OCI-LY7 (cell line): ENCODE measurements around the gene CHD5. TPM values are rescaled to one million over a fixed set of nuclear protein-coding genes. Genes with fewer than 3 reads are reported as not detected.

Experiments
- BruUV-seq: library from RNA; stranded (reverse); fragments of 400-500 nt; replicated peaks from 2 replicates; lab custom pipeline; 2021; lab: Mats Ljungman, UMichigan
- CTCF ChIA-PET: fragments of 300-600 bp; sonication (Branson Sonifier 250); formaldehyde crosslinking; loops from one replicate; lab custom pipeline; 2022; ENCODE audit warnings: antibody characterized with exemption; ENCODE audit not compliant: unreplicated experiment; lab: Charles Lee
- POLR2A ChIA-PET: fragments of 300-600 bp; sonication (Branson Sonifier 250); formaldehyde crosslinking; loops from one replicate; lab custom pipeline; 2022; ENCODE audit warnings: antibody characterized with exemption; lab: Charles Lee
- DNase-seq: peaks from one replicate; pipeline ENCODE4 v3.0.0-alpha.2; 2015; ENCODE audit warnings: low spot score
- H2AFZ ChIP-seq: fragments of 200-600 bp; sonication (generic), shearing (Covaris generic); 2 replicates; pipeline ENCODE4 v1.6.1; 2014; ENCODE audit warnings: mild to moderate bottlenecking, antibody characterized with exemption, low read length, moderate library complexity
- H3K27ac ChIP-seq: fragments of 200-600 bp; sonication (generic); 2 replicates; pipeline ENCODE4 v1.5.1; 2014; ENCODE audit warnings: mixed run types, low read depth, mild to moderate bottlenecking, moderate library complexity, low read length, inconsistent platforms; ENCODE audit not compliant: poor library complexity, severe bottlenecking
- H3K36me3 ChIP-seq: fragments of 200-600 bp; sonication (generic); 2 replicates; pipeline ENCODE4 v1.6.1; 2014; ENCODE audit warnings: mild to moderate bottlenecking, antibody characterized with exemption, low read length, moderate library complexity, mixed read lengths; ENCODE audit not compliant: insufficient read depth
- H3K4me1 ChIP-seq: fragments of 200-600 bp; sonication (generic); 2 replicates; pipeline ENCODE4 v1.5.1; 2014; ENCODE audit warnings: mild to moderate bottlenecking, low read length; ENCODE audit not compliant: insufficient read depth, poor library complexity, severe bottlenecking
- H3K4me2 ChIP-seq: fragments of 200-600 bp; sonication (generic); 2 replicates; pipeline ENCODE4 v1.6.1; 2014; ENCODE audit warnings: mild to moderate bottlenecking, low read length
- H3K4me3 ChIP-seq: fragments of 200-600 bp; sonication (generic); 2 replicates; pipeline ENCODE4 v1.5.1; 2014; ENCODE audit warnings: mild to moderate bottlenecking, low read depth, low read length; ENCODE audit not compliant: poor library complexity, severe bottlenecking
- H3K79me2 ChIP-seq: fragments of 200-600 bp; sonication (generic); 2 replicates; pipeline ENCODE4 v1.6.1; 2016; ENCODE audit warnings: low read depth, mild to moderate bottlenecking, low read length, moderate library complexity, mixed read lengths; ENCODE audit not compliant: insufficient read depth
- H3K9me2 ChIP-seq: fragments of 200-600 bp; sonication (generic); 2 replicates; pipeline ENCODE4 v1.6.1; 2016; ENCODE audit warnings: mild to moderate bottlenecking, low read length, mixed read lengths; ENCODE audit not compliant: insufficient read depth
- H3K9me3 ChIP-seq: fragments of 200-600 bp; sonication (generic); 2 replicates; pipeline ENCODE4 v1.6.1; 2014; ENCODE audit warnings: mild to moderate bottlenecking, mixed run types, low read length, mixed read lengths
- H4K20me1 ChIP-seq: fragments of 200-600 bp; sonication (generic); 2 replicates; pipeline ENCODE4 v1.6.1; 2014; ENCODE audit warnings: mild to moderate bottlenecking, antibody characterized with exemption, low read length, moderate library complexity, mixed read lengths; ENCODE audit not compliant: insufficient read depth
- EZH2phosphoT487 ChIP-seq: fragments of 200-600 bp; sonication (generic); IDR thresholded peaks from 2 replicates; pipeline ENCODE4 v1.6.1; 2018; ENCODE audit warnings: low read depth, borderline replicate concordance, mild to moderate bottlenecking, mixed run types, antibody characterized with exemption, low read length, moderate library complexity, mixed read lengths
- intact Hi-C: fragments of 100-400 bp; cut with micrococcal nuclease; formaldehyde crosslinking; loops from one replicate; pipeline ENCODE4 v1.10.0; 2022; ENCODE audit not compliant: unreplicated experiment
- total RNA-seq, 2 experiments: library from RNA; depleted of rRNA in 1 of 2; stranded (reverse); fragments of >200 nt in 1 of 2; shearing (Covaris generic) in 1 of 2; gene quantifications; 2 replicates each; pipeline ENCODE4 v1.2.3, GENCODE V29; 2014 to 2022
- TF ChIP-seq, protein P1 (sequence below): fragments of 200-600 bp; sonication (generic); conservative IDR thresholded peaks from 2 replicates; pipeline ENCODE4 v1.5.1; 2014; ENCODE audit warnings: mild to moderate bottlenecking, antibody characterized with exemption, low read length, moderate library complexity, mixed read lengths

Gene CHD5
- total RNA-seq, 2 experiments from 2014 or later, result 0.19 to 0.38 TPM

DNA sequence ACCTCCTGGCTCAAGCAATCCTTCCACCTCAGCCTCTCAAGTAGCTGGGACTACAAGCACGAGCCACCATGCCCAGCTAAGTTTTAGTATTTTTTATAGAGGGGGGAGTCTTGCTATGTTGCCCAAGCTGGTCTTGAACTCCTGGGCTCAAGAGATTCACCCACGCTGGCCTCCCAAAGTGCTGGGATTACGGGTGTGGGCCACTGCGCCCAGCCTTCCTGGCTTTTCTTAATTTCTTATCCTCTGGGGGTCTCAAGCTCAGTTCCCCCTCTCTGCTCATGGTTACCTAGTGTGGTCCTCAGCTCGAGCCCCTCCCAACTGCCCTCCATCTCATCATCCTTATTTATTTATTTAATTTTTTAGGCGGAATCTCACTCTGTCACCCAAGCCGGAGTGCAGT lies 22.1 kb upstream of the CHD5 start:
- Histone ChIP-seq H3K79me2 (peaks cover 30% of the 10 kb centered on the region), H4K20me1 (peaks cover 18% of the 10 kb centered on the region), H3K4me3 (no peak overlapping the region), H3K4me2 (no peak overlapping the region), H3K9me3 (no peaks in the 10 kb centered on the region), H3K36me3 (peaks cover 20% of the 10 kb centered on the region), H3K4me1 (peaks cover 26% of the 10 kb centered on the region), H3K27ac (no peak overlapping the region), H2AFZ (no peak overlapping the region), H3K9me2 (no peaks in the 10 kb centered on the region)
- DNase-seq, result no peak
- TF ChIP-seq, protein P1, sequence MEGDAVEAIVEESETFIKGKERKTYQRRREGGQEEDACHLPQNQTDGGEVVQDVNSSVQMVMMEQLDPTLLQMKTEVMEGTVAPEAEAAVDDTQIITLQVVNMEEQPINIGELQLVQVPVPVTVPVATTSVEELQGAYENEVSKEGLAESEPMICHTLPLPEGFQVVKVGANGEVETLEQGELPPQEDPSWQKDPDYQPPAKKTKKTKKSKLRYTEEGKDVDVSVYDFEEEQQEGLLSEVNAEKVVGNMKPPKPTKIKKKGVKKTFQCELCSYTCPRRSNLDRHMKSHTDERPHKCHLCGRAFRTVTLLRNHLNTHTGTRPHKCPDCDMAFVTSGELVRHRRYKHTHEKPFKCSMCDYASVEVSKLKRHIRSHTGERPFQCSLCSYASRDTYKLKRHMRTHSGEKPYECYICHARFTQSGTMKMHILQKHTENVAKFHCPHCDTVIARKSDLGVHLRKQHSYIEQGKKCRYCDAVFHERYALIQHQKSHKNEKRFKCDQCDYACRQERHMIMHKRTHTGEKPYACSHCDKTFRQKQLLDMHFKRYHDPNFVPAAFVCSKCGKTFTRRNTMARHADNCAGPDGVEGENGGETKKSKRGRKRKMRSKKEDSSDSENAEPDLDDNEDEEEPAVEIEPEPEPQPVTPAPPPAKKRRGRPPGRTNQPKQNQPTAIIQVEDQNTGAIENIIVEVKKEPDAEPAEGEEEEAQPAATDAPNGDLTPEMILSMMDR, result no peak
- TF ChIP-seq EZH2phosphoT487, result no peak
- CTCF ChIA-PET, result no interaction called here
- POLR2A ChIA-PET, result interaction anchor here (0.6 kb wide), 1 partner anchor 116 kb away, joined by 3 read pairs; no protein-coding TSS in a partner anchor
- no TSS peak for BruUV-seq
- intact Hi-C loops, result no loop called here

DNA sequence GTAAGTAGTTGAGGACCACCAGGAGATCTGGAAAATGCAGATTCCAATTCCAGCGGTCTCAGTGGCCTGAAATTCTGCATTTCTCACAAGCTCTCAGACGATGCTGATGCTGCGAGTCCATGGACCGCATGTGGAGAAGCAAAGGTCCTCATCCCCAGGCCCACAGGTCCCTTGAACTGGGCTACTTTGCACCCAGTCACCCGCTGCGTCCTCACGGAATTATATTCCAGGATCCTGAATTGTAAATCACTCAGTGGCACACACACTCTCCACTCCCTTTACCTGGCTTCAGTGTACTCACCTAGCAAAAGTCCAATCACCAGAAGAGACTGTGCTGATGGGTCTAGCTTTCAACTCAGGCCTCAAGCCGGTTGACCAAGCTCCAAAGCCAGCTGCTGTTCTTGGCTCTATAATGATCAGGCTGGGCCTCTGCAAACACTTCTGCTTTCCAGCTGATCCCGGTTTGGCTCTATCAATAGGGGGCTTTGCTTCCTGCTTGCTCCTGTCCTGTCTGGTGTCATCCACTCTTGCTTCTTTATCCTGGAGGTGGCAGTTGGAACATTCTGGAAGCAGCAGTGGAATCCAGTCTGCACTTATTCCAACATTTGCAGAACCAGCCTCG lies 20.2 kb upstream of the CHD5 start:
- no peak for TF ChIP-seq EZH2phosphoT487
- TF ChIP-seq, protein P1, result no peak
- no TSS peak for BruUV-seq
- ChIA-PET CTCF (interaction anchor here (0.6 kb wide), 1 partner anchor 23 kb away, joined by 3 read pairs; no protein-coding TSS in a partner anchor), POLR2A (interaction anchor here (1.1 to 1.3 kb wide), 2 partner anchors 35 to 38 kb away, joined by 5 to 7 read pairs; partner anchors contain the start of gene ICMT)
- peak overlapping the region; percentile 95 for H2AFZ ChIP-seq
- peak; percentile 21 for DNase-seq
- H3K4me3 ChIP-seq, result peak overlapping the region; percentile 93
- peaks cover 50% of the 10 kb centered on the region for H3K79me2 ChIP-seq
- H3K4me2 ChIP-seq, result peak overlapping the region; percentile 72
- H3K36me3 ChIP-seq, result peaks cover 39% of the 10 kb centered on the region
- no peaks in the 10 kb centered on the region for H3K9me3 ChIP-seq
- intact Hi-C loops, result no loop called here
- peak overlapping the region; percentile 42 for H3K27ac ChIP-seq
- peaks cover 24% of the 10 kb centered on the region for H4K20me1 ChIP-seq
- H3K4me1 ChIP-seq, result peaks cover 31% of the 10 kb centered on the region
- no peaks in the 10 kb centered on the region for H3K9me2 ChIP-seq
